GM12878 (cell line): Measurements from ENCODE around the gene SELPLG. TPM values are rescaled to one million over a fixed set of nuclear protein-coding genes. Genes with fewer than 3 reads are reported as not detected.

ENCODE experiments used
- ATAC-seq: fragments of 200-7000 bp; cut with Tn5 transposase; 3 replicates; pipeline ENCODE4 v1.9.1; 2020; ENCODE audit warnings: mild to moderate bottlenecking, moderate library complexity
- BruUV-seq: library from RNA; stranded (reverse); fragments of 400-500 nt; replicated peaks from 2 replicates; lab custom pipeline; 2021; lab: Mats Ljungman, UMichigan
- CTCF ChIA-PET: fragments of 300-600 bp; sonication (Branson Sonifier 250); formaldehyde crosslinking; extraction: SDS; loops from one replicate; lab custom pipeline; 2021; ENCODE audit warnings: inconsistent platforms; lab: Yijun Ruan, JAX
- POLR2A ChIA-PET: fragments of 350-600 bp; formaldehyde crosslinking; extraction: SDS; loops from one replicate; lab custom pipeline; 2021; ENCODE audit warnings: inconsistent platforms; lab: Charles Lee
- RAD21 ChIA-PET: fragments of 300-600 bp; sonication (Branson Sonifier 250); formaldehyde crosslinking; loops from one replicate; lab custom pipeline; 2023; ENCODE audit warnings: antibody characterized with exemption; ENCODE audit not compliant: unreplicated experiment; lab: Charles Lee
- SMC1A ChIA-PET: fragments of 300-600 bp; sonication (Branson Sonifier 250); formaldehyde crosslinking; loops from one replicate; lab custom pipeline; 2023; ENCODE audit not compliant: unreplicated experiment, uncharacterized antibody; lab: Charles Lee
- DNase-seq: peaks from one replicate; pipeline ENCODE4 v3.0.0-alpha.2; 2011; ENCODE audit warnings: low read depth, low spot score
- FAIRE-seq: peaks from 3 replicates; lab custom pipeline; 2011; peaks lifted over from hg19 to GRCh38; lab: Jason Lieb, UNC
- H2AFZ ChIP-seq: 2 replicates; pipeline ENCODE4 v1.6.0; 2011; ENCODE audit warnings: low read depth, low read length, control low read depth; ENCODE audit not compliant: control insufficient read depth
- H3K27ac ChIP-seq: 2 replicates; pipeline ENCODE4 v1.5.1; 2011; ENCODE audit warnings: control low read depth; ENCODE audit not compliant: control insufficient read depth, insufficient read depth
- H3K27me3 ChIP-seq, 2 experiments: replicated peaks in 1 of 2; 2 replicates each; pipeline versions ENCODE4 v1.6.0 to v1.6.1; 2011; ENCODE audit warnings: low read length in 1 of 2; ENCODE audit not compliant: control insufficient read depth in 2 of 2, insufficient read depth in 2 of 2
- H3K36me3 ChIP-seq, 2 experiments: 2 replicates each; pipeline ENCODE4 v1.5.1; 2011; ENCODE audit warnings: low read length in 1 of 2; ENCODE audit not compliant: control insufficient read depth in 2 of 2, insufficient read depth in 2 of 2
- H3K4me1 ChIP-seq: 2 replicates; pipeline ENCODE4 v1.6.1; 2011; ENCODE audit warnings: mild to moderate bottlenecking, low read length, moderate library complexity, mixed read lengths; ENCODE audit not compliant: control insufficient read depth, insufficient read depth
- H3K4me2 ChIP-seq: 2 replicates; pipeline ENCODE4 v1.6.0; 2011; ENCODE audit warnings: control low read depth; ENCODE audit not compliant: control insufficient read depth, insufficient read depth
- H3K4me3 ChIP-seq: fragments of 200-600 bp; sonication (generic); 2 replicates; pipeline ENCODE4 v1.5.1; 2016
- H3K79me2 ChIP-seq: 2 replicates; pipeline ENCODE4 v1.6.0; 2011; ENCODE audit warnings: low read length; ENCODE audit not compliant: control insufficient read depth, insufficient read depth
- H3K9ac ChIP-seq: 2 replicates; pipeline ENCODE4 v1.8.0; 2011; ENCODE audit warnings: low read length, control low read depth, mixed read lengths; ENCODE audit not compliant: control insufficient read depth, insufficient read depth
- H3K9me3 ChIP-seq: replicated peaks from 3 replicates; pipeline ENCODE4 v1.5.1; 2011; ENCODE audit warnings: mild to moderate bottlenecking, low read length; ENCODE audit not compliant: control insufficient read depth, insufficient read depth
- H4K20me1 ChIP-seq: 2 replicates; pipeline ENCODE4 v1.6.0; 2011; ENCODE audit not compliant: control insufficient read depth, insufficient read depth
- E2F4 ChIP-seq: IDR thresholded peaks from 2 replicates; pipeline ENCODE4 v1.6.1; 2012; ENCODE audit warnings: low read depth, low read length, improper control_type of control experiment
- EED ChIP-seq: sonication (generic); IDR thresholded peaks from 2 replicates; pipeline ENCODE4 v1.6.1; 2016; ENCODE audit warnings: antibody characterized with exemption, low read depth
- FOXM1 ChIP-seq: IDR thresholded peaks from 2 replicates; pipeline ENCODE4 v1.6.1; 2012; ENCODE audit warnings: low read depth, mild to moderate bottlenecking, inconsistent platforms, low read length, moderate library complexity
- HCFC1 ChIP-seq: fragments of 150-350 bp; IDR thresholded peaks from 2 replicates; pipeline ENCODE4 v1.6.1; 2014; ENCODE audit warnings: low read length
- NR2C2 ChIP-seq: IDR thresholded peaks from 2 replicates; pipeline ENCODE4 v1.6.1; 2011; ENCODE audit warnings: borderline replicate concordance, low read depth; ENCODE audit not compliant: control insufficient read depth, insufficient read length
- PBX3 ChIP-seq: IDR thresholded peaks from 2 replicates; pipeline ENCODE4 v1.6.1; 2011; ENCODE audit warnings: mild to moderate bottlenecking, low read depth, low read length, moderate library complexity; ENCODE audit not compliant: insufficient replicate concordance
- RAD21 ChIP-seq: IDR thresholded peaks from 2 replicates; pipeline ENCODE4 v1.6.1; 2011; ENCODE audit warnings: mild to moderate bottlenecking, low read depth, low read length, moderate library complexity; ENCODE audit not compliant: insufficient read depth
- SPI1 ChIP-seq: IDR thresholded peaks from 2 replicates; pipeline ENCODE4 v1.6.1; 2011; ENCODE audit warnings: low read depth, mild to moderate bottlenecking, low read length, moderate library complexity, borderline replicate concordance; ENCODE audit not compliant: insufficient read depth
- SUPT20H ChIP-seq: IDR thresholded peaks from 2 replicates; pipeline ENCODE4 v1.6.1; 2011; ENCODE audit warnings: low read depth, mild to moderate bottlenecking, low read length, moderate library complexity, borderline replicate concordance; ENCODE audit not compliant: control insufficient read depth
- TBL1XR1 ChIP-seq: IDR thresholded peaks from 2 replicates; pipeline ENCODE4 v1.6.1; 2012; ENCODE audit warnings: low read depth, low read length, improper control_type of control experiment
- TCF12 ChIP-seq: IDR thresholded peaks from 2 replicates; pipeline ENCODE4 v1.6.1; 2011; ENCODE audit warnings: low read depth, mild to moderate bottlenecking, low read length
- TCF3 ChIP-seq: IDR thresholded peaks from 2 replicates; pipeline ENCODE4 v1.6.1; 2012; ENCODE audit warnings: low read depth, mild to moderate bottlenecking, low read length, borderline replicate concordance; ENCODE audit not compliant: insufficient read depth
- ZNF207 ChIP-seq: fragments of 450-650 bp; IDR thresholded peaks from 2 replicates; pipeline ENCODE4 v1.6.1; 2014; ENCODE audit warnings: antibody characterized with exemption, mild to moderate bottlenecking, borderline replicate concordance
- ZNF622 ChIP-seq: fragments of 450-650 bp; IDR thresholded peaks from 2 replicates; pipeline ENCODE4 v1.6.1; 2017; ENCODE audit warnings: mild to moderate bottlenecking, inconsistent platforms
- whole genome bisulfite sequencing: methylation state at CpG from one replicate; pipeline ENCODE4 v1.1.6; 2016; ENCODE audit warnings: low lambda C conversion rate; ENCODE audit not compliant: insufficient replicate concordance, insufficient coverage; ENCODE audit errors: missing lambda C conversion rate; 5-methylcytosine and 5-hydroxymethylcytosine counted together
- in situ Hi-C: fragments of 300-500 bp; cut with MboI; formaldehyde crosslinking; loops from 9 replicates; pipeline ENCODE4 v1.14.3; 2018; ENCODE audit warnings: mixed read lengths
- intact Hi-C: fragments of 100-400 bp; cut with micrococcal nuclease; formaldehyde crosslinking; loops from one replicate; pipeline ENCODE4 v1.14.2; 2022; ENCODE audit not compliant: unreplicated experiment
- polyA plus RNA-seq, 11 experiments: library from polyadenylated mRNA; depleted of rRNA in 4 of 11; unstranded in 6 of 11; stranded (reverse) in 5 of 11; fragments of >200 nt; fragmentation: Nextera tagmentation in 4 of 11; fragmentation: Illumina TruSeq in 1 of 11; extraction: Ambion mirVana in 4 of 11; extraction: Trizol in 1 of 11; gene quantifications; 1 replicate in 1 of 11; 2 replicates in 10 of 11; pipeline versions ENCODE4 v1.2.1 to v1.2.3, GENCODE V29; 2011 to 2016; ENCODE audit warnings: inconsistent platforms in 2 of 11, missing spikeins in 2 of 11, low read depth in 1 of 11
- total RNA-seq, 4 experiments: library from RNA; depleted of rRNA in 3 of 4; stranded (reverse); fragments of >200 nt in 3 of 4; fragmentation: Illumina TruSeq in 1 of 4; extraction: Trizol in 1 of 4; gene quantifications; 2 replicates each; pipeline versions ENCODE4 v1.2.1 to v1.2.3, GENCODE V29; 2013 to 2021

SELPLG gene
- total and polyA plus RNA-seq, 10 of the 15 experiments (the other 5 are each of a cell fraction or from before 2014, with no cell fraction given): 3.2 to 32.3 (median 23.9) TPM

- ATAC-seq (no peak), DNase-seq (no peak), FAIRE-seq (no peak)
- Histone ChIP-seq H3K4me2 (no peak overlapping the region), H3K9me3 (no peaks in the 10 kb centered on the region; the same call in 2 of the 3 replicates), H3K36me3 (no peaks in the 10 kb centered on the region), H3K4me3 (no peak overlapping the region), H3K27me3 (no peaks in the 10 kb centered on the region), H3K9ac (no peak overlapping the region), H3K4me1 (no peaks in the 10 kb centered on the region; the same call in 1 of the 2 replicates), H3K27ac (no peak overlapping the region), H2AFZ (no peak overlapping the region), H4K20me1 (no peaks in the 10 kb centered on the region), H3K79me2 (no peaks in the 10 kb centered on the region)
- TF ChIP-seq TCF12: no peak
- no peak for TF ChIP-seq HCFC1
- TF ChIP-seq TBL1XR1: no peak
- no peak for TF ChIP-seq PBX3
- no peak for TF ChIP-seq SUPT20H
- no peak for TF ChIP-seq FOXM1
- TF ChIP-seq RAD21: no peak
- no peak for TF ChIP-seq E2F4
- no peak for TF ChIP-seq ZNF622
- TF ChIP-seq ZNF207: no peak
- TF ChIP-seq EED: no peak
- no peak for TF ChIP-seq NR2C2
- TF ChIP-seq SPI1: no peak
- no peak for TF ChIP-seq TCF3
- in situ Hi-C loops: no loop called here
- intact Hi-C loops: no loop called here
- ChIA-PET SMC1A (interaction anchor here (0.7 kb wide), 1 partner anchor 33 kb away, joined by 4 read pairs; no protein-coding TSS in a partner anchor), RAD21 (no interaction called here), CTCF (interaction anchor here (1.9 kb wide), 1 partner anchor 35 kb away, joined by 5 read pairs; no protein-coding TSS in a partner anchor), POLR2A (no interaction called here)
- 55% methylated on average over 9 of the region's 9 CpGs for WGBS
- BruUV-seq: no TSS peak
Measured at GRCh38 chr12:108582509-108582908, 51.2 kb downstream of the SELPLG start.
